ENCODE results near the gene ZCCHC2.

The ZCCHC2 gene

DNA sequence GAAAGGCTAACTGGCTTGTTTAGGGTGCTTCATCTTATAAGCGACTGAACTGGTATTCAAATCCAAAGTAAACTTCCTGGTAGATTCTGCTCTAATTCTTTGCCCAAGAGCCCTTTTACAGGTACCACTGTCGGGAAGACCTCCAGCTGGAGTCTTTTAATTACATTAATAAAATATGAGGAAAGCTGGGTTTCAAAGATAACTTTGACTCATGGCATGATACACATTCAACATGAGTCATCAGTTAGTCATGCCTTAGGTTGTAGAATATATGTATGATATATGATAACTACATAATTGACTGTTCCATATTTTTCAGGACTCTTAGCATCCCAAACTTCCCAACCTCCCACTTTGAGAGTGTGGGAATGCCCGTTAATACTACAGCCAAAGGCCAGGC lies 32.3 kb downstream of the ZCCHC2 start:
- no peak for TF ChIP-seq JUND (IDR thresholded peaks at IDR 0.05; ENCODE audit: low read depth)
- in situ Hi-C loops (cut with HindIII; ENCODE audit: low pct_unique_long_range_greater_than_20kb, low sequenced_read_pairs) = no loop called here
- no peak for DNase-seq (ENCODE audit: low read depth in 1 of 2, low spot score in 1 of 2)

DNA sequence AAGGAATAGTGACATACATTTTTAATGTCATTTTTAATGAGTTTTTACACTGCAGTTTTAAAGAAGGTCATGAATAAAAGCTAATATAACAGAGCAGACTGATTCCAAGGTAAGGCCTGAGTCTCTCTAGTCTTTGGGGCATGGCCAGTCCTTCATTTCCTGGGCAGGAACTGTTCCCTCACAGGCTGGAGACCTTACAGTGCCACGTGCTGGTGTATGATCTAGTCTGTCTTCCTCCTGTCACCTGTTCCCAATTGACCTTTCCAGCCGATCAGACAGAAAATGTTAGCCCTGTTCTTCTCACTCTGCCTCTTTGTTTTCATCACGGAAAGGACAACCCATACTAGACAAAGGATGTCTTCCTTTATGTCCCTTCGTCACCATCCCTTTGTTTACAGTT lies 33.6 kb downstream of the ZCCHC2 start:
- TF ChIP-seq JUND (IDR thresholded peaks at IDR 0.05; ENCODE audit: low read depth) = no peak
- in situ Hi-C loops (cut with HindIII; ENCODE audit: low pct_unique_long_range_greater_than_20kb, low sequenced_read_pairs) = no loop called here
- no peak for DNase-seq (ENCODE audit: low read depth in 1 of 2, low spot score in 1 of 2)

DNA sequence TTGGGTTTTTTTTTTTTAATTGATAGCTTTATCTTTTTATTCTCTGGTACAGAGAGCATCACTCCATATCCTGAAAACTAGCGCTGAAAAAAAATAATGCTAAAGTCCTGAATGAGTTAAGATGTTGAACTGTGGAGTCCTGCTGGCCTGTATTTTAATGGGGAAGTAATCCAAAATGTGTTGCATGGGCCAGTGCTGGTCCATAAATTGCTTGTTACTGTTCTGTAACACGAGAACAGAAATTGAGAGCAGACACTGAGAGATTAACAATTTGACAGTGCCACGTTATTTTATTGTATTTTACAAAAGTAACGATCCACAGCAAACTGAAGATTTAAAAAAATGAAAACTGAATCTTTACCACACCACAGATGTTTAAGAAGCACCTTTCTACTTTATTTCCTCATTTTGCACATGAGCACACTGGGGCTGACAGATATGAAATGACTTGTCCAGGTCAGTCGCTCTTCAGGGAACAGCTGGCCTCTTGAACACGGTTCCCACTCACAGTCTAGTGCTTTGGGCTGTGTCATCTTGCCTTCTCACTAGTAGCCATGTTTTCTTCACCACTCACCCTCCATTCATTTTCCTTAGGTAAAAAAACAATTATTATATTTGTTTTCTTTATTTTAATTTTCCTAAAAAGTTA lies 35.3 kb downstream of the ZCCHC2 start:
- in situ Hi-C loops (cut with HindIII; ENCODE audit: low pct_unique_long_range_greater_than_20kb, low sequenced_read_pairs) = no loop called here
- no peak for DNase-seq (ENCODE audit: low read depth in 1 of 2, low spot score in 1 of 2)
- no peak for TF ChIP-seq JUND (IDR thresholded peaks at IDR 0.05; ENCODE audit: low read depth)

DNA sequence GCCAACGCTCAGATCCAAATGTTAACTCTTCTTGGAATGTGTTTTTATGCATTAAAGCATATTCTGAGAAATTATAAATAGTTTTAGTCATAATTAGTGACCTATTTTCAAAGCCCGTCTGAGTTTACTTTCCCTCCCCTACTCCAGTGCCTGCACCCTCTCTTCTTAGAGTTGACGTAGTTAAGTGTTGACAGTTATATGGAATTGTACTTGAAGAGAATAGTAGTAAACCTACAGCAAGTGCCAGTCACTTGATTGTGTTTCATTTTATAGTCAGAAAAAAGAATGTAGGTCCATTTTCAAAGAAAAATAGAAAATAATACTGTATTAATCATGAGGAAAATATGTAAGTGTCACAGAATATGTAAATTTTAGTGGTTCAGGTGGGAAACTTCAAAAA lies 41.2 kb downstream of the ZCCHC2 start:
- no peak for TF ChIP-seq JUND (IDR thresholded peaks at IDR 0.05; ENCODE audit: low read depth)
- in situ Hi-C loops (cut with HindIII; ENCODE audit: low pct_unique_long_range_greater_than_20kb, low sequenced_read_pairs) = no loop called here
- no peak for DNase-seq (ENCODE audit: low read depth in 1 of 2, low spot score in 1 of 2)

DNA sequence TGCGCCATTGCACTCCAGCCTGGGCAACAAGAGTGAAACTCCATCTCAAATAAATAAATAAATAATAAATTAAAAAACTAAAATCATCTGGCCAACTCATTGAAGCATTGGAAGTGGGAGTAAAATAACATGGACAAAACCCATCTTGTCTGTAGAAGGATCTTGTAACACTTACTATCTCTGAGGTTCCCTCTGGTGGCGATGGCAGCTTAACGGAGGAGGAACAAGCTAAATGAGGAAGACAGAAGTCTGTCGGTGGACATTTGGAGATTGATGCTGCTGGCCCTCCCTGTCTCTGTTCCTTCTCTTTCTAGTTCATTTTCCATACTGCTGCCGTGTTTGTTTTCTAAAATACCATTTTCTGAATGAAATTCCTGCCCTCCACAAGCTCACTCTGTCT lies 43.4 kb downstream of the ZCCHC2 start:
- DNase-seq (ENCODE audit: low read depth in 1 of 2, low spot score in 1 of 2) = peak; percentile 10 to 47
- in situ Hi-C loops (cut with HindIII; ENCODE audit: low pct_unique_long_range_greater_than_20kb, low sequenced_read_pairs) = no loop called here
- TF ChIP-seq JUND (IDR thresholded peaks at IDR 0.05; ENCODE audit: low read depth) = no peak

DNA sequence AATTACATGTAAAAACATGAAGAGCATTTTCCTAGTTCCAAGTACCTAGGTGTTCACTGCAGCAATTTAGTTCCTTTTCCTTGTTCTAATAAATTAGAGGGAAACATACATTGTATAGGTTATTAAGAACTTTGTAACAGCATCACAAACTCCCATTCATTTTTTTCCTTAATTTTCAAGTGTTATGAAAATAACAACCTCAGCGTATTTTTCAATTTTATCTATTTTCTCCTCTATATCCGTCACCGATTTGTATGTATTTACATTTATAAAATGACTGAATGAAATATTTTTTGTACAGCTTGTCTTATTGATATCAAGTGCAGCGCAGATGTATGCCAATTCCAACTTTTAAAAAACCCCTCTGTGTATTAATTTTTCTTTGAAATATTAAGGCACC lies 44.0 kb downstream of the ZCCHC2 start:
- in situ Hi-C loops (cut with HindIII; ENCODE audit: low pct_unique_long_range_greater_than_20kb, low sequenced_read_pairs) = no loop called here

DNA sequence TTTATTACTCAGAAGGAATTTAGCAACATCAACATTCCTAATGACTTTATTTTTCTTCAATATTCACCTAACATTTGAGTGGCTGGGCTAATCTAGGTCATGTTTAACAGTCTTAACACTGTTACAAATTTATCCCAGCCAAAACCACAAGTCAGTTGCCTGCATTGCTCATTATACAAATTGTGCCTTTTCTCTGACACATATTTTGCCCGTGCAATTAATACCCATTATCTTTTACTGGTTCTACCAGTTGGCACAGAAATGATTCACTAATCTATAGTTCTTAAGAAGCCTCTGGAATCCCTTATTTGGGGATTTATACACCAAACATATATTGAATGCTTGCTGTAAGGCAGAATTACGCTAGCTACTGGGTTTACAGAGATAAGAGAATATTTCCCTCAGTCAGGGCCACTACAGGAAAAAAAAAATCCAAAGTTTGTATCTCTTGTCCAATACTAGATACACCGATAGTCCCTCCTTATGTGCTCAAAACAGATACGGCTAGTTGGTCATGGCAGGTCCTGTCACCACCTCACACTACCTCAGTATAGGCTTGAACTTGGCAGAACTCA lies 46.3 kb downstream of the ZCCHC2 start:
- DNase-seq (ENCODE audit: low read depth in 1 of 2, low spot score in 1 of 2) = no peak
- no peak for TF ChIP-seq JUND (IDR thresholded peaks at IDR 0.05; ENCODE audit: low read depth)
- in situ Hi-C loops (cut with HindIII; ENCODE audit: low pct_unique_long_range_greater_than_20kb, low sequenced_read_pairs) = no loop called here

More for the DNA sequence above, 44.0 kb downstream of the ZCCHC2 start:
- no peak for DNase-seq (ENCODE audit: low read depth in 1 of 2, low spot score in 1 of 2)
- no peak for TF ChIP-seq JUND (IDR thresholded peaks at IDR 0.05; ENCODE audit: low read depth)

DNA sequence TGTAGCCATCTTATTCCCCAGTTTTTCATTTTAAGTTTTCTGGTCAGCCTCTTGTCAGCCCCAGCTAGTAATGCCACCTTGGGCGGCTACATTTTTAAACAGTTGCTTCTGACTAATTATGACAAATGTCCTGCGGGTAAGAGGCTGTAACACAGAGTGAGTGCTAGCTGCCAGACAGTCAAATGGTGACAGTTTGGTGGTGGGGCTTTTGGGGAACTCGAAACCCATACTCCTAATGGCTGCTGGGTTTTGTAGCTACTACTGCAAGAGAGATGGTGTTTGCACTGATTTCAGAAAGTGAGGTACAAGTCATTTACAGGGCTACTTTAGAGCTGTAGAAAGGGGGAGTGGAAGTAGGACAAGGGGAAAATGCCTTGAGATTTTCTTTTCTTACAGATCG lies 48.2 kb downstream of the ZCCHC2 start:
- TF ChIP-seq JUND (IDR thresholded peaks at IDR 0.05; ENCODE audit: low read depth) = no peak
- in situ Hi-C loops (cut with HindIII; ENCODE audit: low pct_unique_long_range_greater_than_20kb, low sequenced_read_pairs) = no loop called here
- no peak for DNase-seq (ENCODE audit: low read depth in 1 of 2, low spot score in 1 of 2)

DNA sequence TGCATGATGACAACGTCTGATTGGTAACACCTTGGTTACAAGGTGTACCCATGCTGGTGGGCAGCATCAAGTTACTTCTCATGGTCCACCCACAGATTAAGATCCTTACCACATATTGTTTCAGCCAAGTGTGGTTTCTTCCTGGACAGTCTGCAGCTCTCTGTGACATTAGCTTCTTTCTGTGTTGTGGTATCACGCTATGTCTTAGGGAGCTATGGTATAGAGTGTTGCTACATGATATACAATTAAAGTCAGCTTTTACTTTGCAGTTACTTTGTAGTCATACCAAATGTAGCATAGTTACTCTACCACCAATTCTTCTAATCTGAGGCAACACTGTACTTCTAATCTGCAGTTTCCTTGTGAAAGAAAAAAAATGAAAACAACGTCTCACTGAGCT lies 48.8 kb downstream of the ZCCHC2 start:
- in situ Hi-C loops (cut with HindIII; ENCODE audit: low pct_unique_long_range_greater_than_20kb, low sequenced_read_pairs) = no loop called here
- no peak for DNase-seq (ENCODE audit: low read depth in 1 of 2, low spot score in 1 of 2)

DNA sequence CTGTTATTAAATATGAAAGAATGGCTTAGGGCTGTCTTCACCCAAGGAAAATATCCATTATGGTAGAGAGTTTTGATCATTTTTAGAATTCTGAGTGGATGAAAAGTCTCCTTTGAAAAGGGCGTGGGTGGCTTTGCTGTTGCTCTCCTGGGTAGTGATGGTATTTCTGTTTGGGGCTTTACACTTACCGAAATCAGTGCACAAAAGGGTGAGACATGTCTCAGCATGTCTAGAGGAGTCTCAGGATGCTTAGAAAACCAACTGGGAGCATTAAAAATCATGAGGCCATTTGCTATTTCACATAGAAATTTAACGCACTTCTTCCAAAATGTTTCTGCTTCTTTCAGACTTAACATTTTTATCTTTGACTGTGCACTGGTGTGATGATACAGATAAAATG lies 49.6 kb downstream of the ZCCHC2 start:
- in situ Hi-C loops (cut with HindIII; ENCODE audit: low pct_unique_long_range_greater_than_20kb, low sequenced_read_pairs) = no loop called here
- TF ChIP-seq JUND (IDR thresholded peaks at IDR 0.05; ENCODE audit: low read depth) = no peak
- no peak for DNase-seq (ENCODE audit: low read depth in 1 of 2, low spot score in 1 of 2)

More for the DNA sequence above, 48.8 kb downstream of the ZCCHC2 start:
- TF ChIP-seq JUND (IDR thresholded peaks at IDR 0.05; ENCODE audit: low read depth) = no peak

DNA sequence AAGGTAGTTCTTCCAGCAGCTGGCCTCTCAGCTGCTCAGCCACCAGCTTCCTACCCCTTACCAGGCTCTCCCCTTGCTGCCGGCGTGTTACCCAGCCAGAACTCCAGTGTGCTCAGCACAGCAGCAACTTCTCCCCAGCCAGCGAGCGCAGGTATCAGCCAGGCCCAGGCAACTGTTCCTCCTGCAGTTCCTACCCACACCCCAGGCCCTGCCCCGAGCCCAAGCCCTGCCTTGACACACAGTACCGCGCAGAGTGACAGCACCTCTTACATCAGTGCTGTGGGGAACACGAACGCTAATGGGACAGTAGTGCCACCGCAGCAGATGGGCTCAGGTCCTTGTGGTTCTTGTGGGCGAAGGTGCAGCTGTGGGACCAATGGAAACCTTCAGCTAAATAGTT lies 52.0 kb downstream of the ZCCHC2 start:
- no peak for DNase-seq (ENCODE audit: low read depth in 1 of 2, low spot score in 1 of 2)
- TF ChIP-seq JUND (IDR thresholded peaks at IDR 0.05; ENCODE audit: low read depth) = no peak
- in situ Hi-C loops (cut with HindIII; ENCODE audit: low pct_unique_long_range_greater_than_20kb, low sequenced_read_pairs) = no loop called here

DNA sequence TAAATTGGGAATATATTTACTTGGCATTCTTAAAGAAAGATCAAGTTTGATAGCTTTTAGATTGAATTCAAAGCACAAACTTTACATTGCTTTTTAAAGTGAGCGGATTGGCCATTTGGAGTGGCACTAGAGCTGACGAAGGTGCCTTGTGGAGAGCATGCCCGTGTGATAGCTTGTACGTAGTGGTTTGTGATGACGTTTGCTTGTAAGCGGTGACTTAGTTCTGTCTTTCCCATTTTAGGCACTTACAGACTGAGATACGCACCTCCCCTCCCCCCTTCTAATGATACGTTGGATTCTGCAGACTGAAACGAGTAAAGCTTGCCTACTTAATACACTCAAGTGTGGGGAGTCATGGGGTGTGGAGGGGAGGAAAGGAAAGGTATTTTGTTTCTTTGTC lies 53.4 kb downstream of the ZCCHC2 start:
- in situ Hi-C loops (cut with HindIII; ENCODE audit: low pct_unique_long_range_greater_than_20kb, low sequenced_read_pairs) = no loop called here
- DNase-seq (ENCODE audit: low read depth in 1 of 2, low spot score in 1 of 2) = no peak
- no peak for TF ChIP-seq JUND (IDR thresholded peaks at IDR 0.05; ENCODE audit: low read depth)

DNA sequence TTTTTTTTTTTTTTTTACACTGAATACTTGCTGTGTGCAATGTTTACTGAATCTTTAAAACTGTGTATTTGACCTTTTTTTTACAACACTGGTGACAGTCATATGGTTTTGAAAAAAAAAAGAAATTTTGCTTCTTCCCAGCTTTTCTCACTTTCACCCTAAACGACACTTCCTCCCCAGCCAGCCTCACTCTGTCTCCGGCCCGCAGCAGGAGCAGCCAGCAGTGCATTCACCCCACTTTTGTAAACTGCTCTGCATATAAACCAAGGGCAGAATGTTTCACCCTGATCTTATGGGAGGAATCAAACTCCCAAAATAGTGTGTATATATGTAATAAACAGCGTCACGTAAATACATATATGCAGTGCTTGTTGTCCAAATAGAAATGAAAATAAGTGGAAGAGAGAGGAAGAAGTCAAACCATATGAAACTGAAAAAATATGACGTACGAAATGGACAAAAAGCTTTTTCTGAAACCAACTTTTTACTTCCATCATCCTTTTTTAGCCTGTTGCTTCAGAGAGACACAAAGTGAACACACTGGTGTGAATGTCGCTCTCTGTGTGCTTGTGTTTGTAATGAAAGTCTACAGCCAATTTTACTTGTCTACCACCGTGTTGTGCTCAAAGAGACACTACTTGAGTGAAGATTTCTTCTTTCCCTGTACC lies 54.2 kb downstream of the ZCCHC2 start:
- TF ChIP-seq JUND (IDR thresholded peaks at IDR 0.05; ENCODE audit: low read depth) = no peak
- no peak for DNase-seq (ENCODE audit: low read depth in 1 of 2, low spot score in 1 of 2)
- in situ Hi-C loops (cut with HindIII; ENCODE audit: low pct_unique_long_range_greater_than_20kb, low sequenced_read_pairs) = no loop called here

All from T47D (cell line).